HepG2 (cell line): ENCODE measurements around the gene ABT1. TPM values are rescaled to one million over a fixed set of nuclear protein-coding genes. Genes with fewer than 3 reads are reported as not detected.

ENCODE experiments used
- ATF7 ChIP-seq, 2 experiments: fragments of 450-650 bp in 1 of 2; sonication (generic) in 1 of 2; formaldehyde crosslinking in 1 of 2; IDR thresholded peaks; 2 replicates each; pipeline versions ENCODE4 v1.4.0 to v1.6.1; 2016 to 2020; ENCODE audit warnings: antibody characterized with exemption in 1 of 2, mild to moderate bottlenecking in 1 of 2, missing genetic modification reagents in 1 of 2
- FOXM1 ChIP-seq: sonication (generic); formaldehyde crosslinking; IDR thresholded peaks from 2 replicates; pipeline ENCODE4 v1.5.0; 2020; ENCODE audit warnings: missing genetic modification reagents
- HMGA1 ChIP-seq: sonication (generic); formaldehyde crosslinking; conservative IDR thresholded peaks from 2 replicates; pipeline ENCODE4 v1.4.0; 2020; ENCODE audit warnings: missing genetic modification reagents
- IKZF4 ChIP-seq: sonication (generic); formaldehyde crosslinking; IDR thresholded peaks from 2 replicates; pipeline ENCODE4 v1.5.1; 2020; ENCODE audit warnings: borderline replicate concordance, mild to moderate bottlenecking, low read depth, missing genetic modification reagents; ENCODE audit errors: not compliant biosample characterization
- MBNL3 ChIP-seq: fragments of 250-450 bp; sonication (Bioruptor Pico); conservative IDR thresholded peaks from 2 replicates; pipeline ENCODE4 v1.8.0; 2022; ENCODE audit warnings: mild to moderate bottlenecking, inconsistent platforms
- MTA3 ChIP-seq: sonication (generic); formaldehyde crosslinking; IDR thresholded peaks from 2 replicates; pipeline ENCODE4 v1.4.0; 2020; ENCODE audit warnings: missing genetic modification reagents
- NFRKB ChIP-seq: fragments of 450-650 bp; IDR thresholded peaks from 2 replicates; pipeline ENCODE4 v1.6.1; 2017
- NR2F2 ChIP-seq: IDR thresholded peaks from 2 replicates; pipeline ENCODE4 v1.6.1; 2012; ENCODE audit warnings: low read depth, inconsistent platforms, borderline replicate concordance
- NRL ChIP-seq: sonication (generic); formaldehyde crosslinking; IDR thresholded peaks from 2 replicates; pipeline ENCODE4 v1.5.0; 2020; ENCODE audit warnings: missing genetic modification reagents, mild to moderate bottlenecking, moderate library complexity, borderline replicate concordance
- PAWR ChIP-seq: sonication (generic); formaldehyde crosslinking; IDR thresholded peaks from 2 replicates; pipeline ENCODE4 v1.4.0; 2020; ENCODE audit warnings: missing genetic modification reagents, mild to moderate bottlenecking, borderline replicate concordance
- RARG ChIP-seq: sonication (generic); formaldehyde crosslinking; IDR thresholded peaks from 2 replicates; pipeline ENCODE4 v1.4.0; 2020; ENCODE audit warnings: low read depth, mild to moderate bottlenecking, missing genetic modification reagents
- RBFOX2 ChIP-seq: fragments of 200-400 bp; formaldehyde crosslinking; IDR thresholded peaks from 2 replicates; pipeline ENCODE4 v1.6.1; 2017; ENCODE audit warnings: low read depth, mild to moderate bottlenecking, low read length
- REL ChIP-seq: sonication (generic); formaldehyde crosslinking; conservative IDR thresholded peaks from 2 replicates; pipeline ENCODE4 v1.8.0; 2022; ENCODE audit warnings: mild to moderate bottlenecking, missing genetic modification reagents, moderate library complexity
- SNAPC5 ChIP-seq: sonication (generic); formaldehyde crosslinking; IDR thresholded peaks from 2 replicates; pipeline ENCODE4 v1.8.1; 2023; ENCODE audit warnings: mild to moderate bottlenecking, missing genetic modification reagents, borderline replicate concordance
- SP4 ChIP-seq: sonication (generic); formaldehyde crosslinking; IDR thresholded peaks from 2 replicates; pipeline ENCODE4 v1.8.1; 2023; ENCODE audit warnings: mild to moderate bottlenecking, missing genetic modification reagents
- TCF7 ChIP-seq: sonication (generic); IDR thresholded peaks from 2 replicates; pipeline ENCODE4 v1.6.1; 2016; ENCODE audit warnings: antibody characterized with exemption, low read depth
- TEAD3 ChIP-seq: optimal IDR thresholded peaks from 2 replicates; pipeline ENCODE3; 2016; ENCODE audit warnings: borderline replicate concordance
- TOE1 ChIP-seq: sonication (generic); formaldehyde crosslinking; IDR thresholded peaks from 2 replicates; pipeline ENCODE4 v1.4.0; 2020; ENCODE audit warnings: mild to moderate bottlenecking, missing genetic modification reagents
- ZBTB1 ChIP-seq: sonication (generic); formaldehyde crosslinking; IDR thresholded peaks from 2 replicates; pipeline ENCODE4 v1.4.0; 2020; ENCODE audit warnings: missing genetic modification reagents, borderline replicate concordance
- ZBTB8A ChIP-seq: sonication (generic); formaldehyde crosslinking; IDR thresholded peaks from 2 replicates; pipeline ENCODE4 v1.4.0; 2020; ENCODE audit warnings: mild to moderate bottlenecking, low read depth, missing genetic modification reagents, borderline replicate concordance
- ZFYVE20 ChIP-seq: sonication (generic); formaldehyde crosslinking; IDR thresholded peaks from 2 replicates; pipeline ENCODE4 v1.8.0; 2023; ENCODE audit warnings: low read depth, mild to moderate bottlenecking, moderate library complexity, missing genetic modification reagents, borderline replicate concordance
- ZNF205 ChIP-seq: IDR thresholded peaks from 2 replicates; pipeline ENCODE4 v1.6.1; 2018; ENCODE audit warnings: missing biosample characterization, missing genetic modification reagents
- ZNF589 ChIP-seq: sonication (generic); formaldehyde crosslinking; conservative IDR thresholded peaks from 2 replicates; pipeline ENCODE4 v1.8.0; 2022; ENCODE audit warnings: mild to moderate bottlenecking, moderate library complexity, missing genetic modification reagents
- ZNF598 ChIP-seq: sonication (generic); formaldehyde crosslinking; IDR thresholded peaks from 2 replicates; pipeline ENCODE4 v1.5.1; 2020; ENCODE audit warnings: mild to moderate bottlenecking, missing genetic modification reagents, borderline replicate concordance
- ZNF605 ChIP-seq: sonication (generic); formaldehyde crosslinking; IDR thresholded peaks from 2 replicates; pipeline ENCODE4 v1.8.0; 2022; ENCODE audit warnings: mild to moderate bottlenecking, missing genetic modification reagents
- ZNF761 ChIP-seq: sonication (generic); formaldehyde crosslinking; conservative IDR thresholded peaks from 2 replicates; pipeline ENCODE4 v1.4.0; 2020; ENCODE audit warnings: mild to moderate bottlenecking, missing genetic modification reagents
- polyA plus RNA-seq, 8 experiments: library from polyadenylated mRNA; depleted of rRNA in 3 of 8; stranded (reverse) in 7 of 8; unstranded in 1 of 8; fragments of >200 nt; fragmentation: Illumina TruSeq in 4 of 8; extraction: Trizol in 4 of 8; gene quantifications; 2 replicates each; pipeline versions ENCODE4 v1.2.1 to v1.2.3, GENCODE V29; 2011 to 2016; ENCODE audit warnings: low read depth in 4 of 8, missing spikeins in 1 of 8, mixed read lengths in 1 of 8; ENCODE audit not compliant: insufficient read depth in 1 of 8
- total RNA-seq, 5 experiments: library from RNA; depleted of rRNA; stranded (reverse); fragments of >200 nt; fragmentation: Illumina TruSeq; extraction: Trizol; gene quantifications; 2 replicates each; pipeline ENCODE4 v1.2.3, GENCODE V29; 2016; ENCODE audit warnings: low read depth in 1 of 5
- TF ChIP-seq, protein P1 (sequence below): IDR thresholded peaks from 2 replicates; pipeline ENCODE4 v1.4.0; 2020; ENCODE audit warnings: mild to moderate bottlenecking, missing genetic modification reagents
- TF ChIP-seq, protein P2 (sequence below): IDR thresholded peaks from 2 replicates; pipeline ENCODE4 v1.6.1; 2016; ENCODE audit warnings: low read depth, control low read depth

The ABT1 gene
- total and polyA plus RNA-seq, 2 of the 13 experiments (the other 11 are each of a cell fraction or from before 2014, with no cell fraction given) = 38.4 TPM

DNA sequence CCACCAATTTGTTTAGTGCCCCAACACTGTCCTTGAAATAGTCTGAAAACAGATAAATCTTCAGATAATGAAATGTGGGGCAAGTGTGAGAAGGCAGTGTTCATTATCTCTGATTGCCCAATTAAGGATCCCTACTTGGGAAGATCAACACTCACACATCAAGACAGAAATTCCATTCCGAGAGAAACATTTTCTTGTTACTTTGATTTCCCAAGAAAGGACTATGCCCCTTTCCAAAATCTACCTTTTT, 42.4 kb upstream of the ABT1 start (continued):
- no peak for TF ChIP-seq IKZF4 (CRISPR knock-in tag)
- TF ChIP-seq NFRKB = no peak
- no peak for TF ChIP-seq ZBTB1 (CRISPR knock-in tag)
- TF ChIP-seq RARG (CRISPR knock-in tag) = no peak
- TF ChIP-seq REL = no peak
- TF ChIP-seq, protein P1, sequence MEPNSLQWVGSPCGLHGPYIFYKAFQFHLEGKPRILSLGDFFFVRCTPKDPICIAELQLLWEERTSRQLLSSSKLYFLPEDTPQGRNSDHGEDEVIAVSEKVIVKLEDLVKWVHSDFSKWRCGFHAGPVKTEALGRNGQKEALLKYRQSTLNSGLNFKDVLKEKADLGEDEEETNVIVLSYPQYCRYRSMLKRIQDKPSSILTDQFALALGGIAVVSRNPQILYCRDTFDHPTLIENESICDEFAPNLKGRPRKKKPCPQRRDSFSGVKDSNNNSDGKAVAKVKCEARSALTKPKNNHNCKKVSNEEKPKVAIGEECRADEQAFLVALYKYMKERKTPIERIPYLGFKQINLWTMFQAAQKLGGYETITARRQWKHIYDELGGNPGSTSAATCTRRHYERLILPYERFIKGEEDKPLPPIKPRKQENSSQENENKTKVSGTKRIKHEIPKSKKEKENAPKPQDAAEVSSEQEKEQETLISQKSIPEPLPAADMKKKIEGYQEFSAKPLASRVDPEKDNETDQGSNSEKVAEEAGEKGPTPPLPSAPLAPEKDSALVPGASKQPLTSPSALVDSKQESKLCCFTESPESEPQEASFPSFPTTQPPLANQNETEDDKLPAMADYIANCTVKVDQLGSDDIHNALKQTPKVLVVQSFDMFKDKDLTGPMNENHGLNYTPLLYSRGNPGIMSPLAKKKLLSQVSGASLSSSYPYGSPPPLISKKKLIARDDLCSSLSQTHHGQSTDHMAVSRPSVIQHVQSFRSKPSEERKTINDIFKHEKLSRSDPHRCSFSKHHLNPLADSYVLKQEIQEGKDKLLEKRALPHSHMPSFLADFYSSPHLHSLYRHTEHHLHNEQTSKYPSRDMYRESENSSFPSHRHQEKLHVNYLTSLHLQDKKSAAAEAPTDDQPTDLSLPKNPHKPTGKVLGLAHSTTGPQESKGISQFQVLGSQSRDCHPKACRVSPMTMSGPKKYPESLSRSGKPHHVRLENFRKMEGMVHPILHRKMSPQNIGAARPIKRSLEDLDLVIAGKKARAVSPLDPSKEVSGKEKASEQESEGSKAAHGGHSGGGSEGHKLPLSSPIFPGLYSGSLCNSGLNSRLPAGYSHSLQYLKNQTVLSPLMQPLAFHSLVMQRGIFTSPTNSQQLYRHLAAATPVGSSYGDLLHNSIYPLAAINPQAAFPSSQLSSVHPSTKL (CRISPR knock-in tag) = no peak
- 0 out of 2 replicates have a peak, but pooled peaks have one; percentile 8 for TF ChIP-seq PAWR (CRISPR knock-in tag)
- TF ChIP-seq MTA3 = no peak
- TF ChIP-seq, protein P2, sequence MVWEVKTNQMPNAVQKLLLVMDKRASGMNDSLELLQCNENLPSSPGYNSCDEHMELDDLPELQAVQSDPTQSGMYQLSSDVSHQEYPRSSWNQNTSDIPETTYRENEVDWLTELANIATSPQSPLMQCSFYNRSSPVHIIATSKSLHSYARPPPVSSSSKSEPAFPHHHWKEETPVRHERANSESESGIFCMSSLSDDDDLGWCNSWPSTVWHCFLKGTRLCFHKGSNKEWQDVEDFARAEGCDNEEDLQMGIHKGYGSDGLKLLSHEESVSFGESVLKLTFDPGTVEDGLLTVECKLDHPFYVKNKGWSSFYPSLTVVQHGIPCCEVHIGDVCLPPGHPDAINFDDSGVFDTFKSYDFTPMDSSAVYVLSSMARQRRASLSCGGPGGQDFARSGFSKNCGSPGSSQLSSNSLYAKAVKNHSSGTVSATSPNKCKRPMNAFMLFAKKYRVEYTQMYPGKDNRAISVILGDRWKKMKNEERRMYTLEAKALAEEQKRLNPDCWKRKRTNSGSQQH = no peak
- no peak for TF ChIP-seq ZNF589
- TF ChIP-seq ZFYVE20 (CRISPR knock-in tag) = no peak
- TF ChIP-seq ZNF761 (CRISPR knock-in tag) = no peak
- TF ChIP-seq SNAPC5 (CRISPR knock-in tag) = peak; percentile 68; the same call in 1 of the 2 replicates
- TF ChIP-seq NR2F2 = 0 out of 2 replicates have a peak, but pooled peaks have one; percentile 1
- no peak for TF ChIP-seq ATF7 (IDR thresholded peaks at IDR 0.05)
- no peak for TF ChIP-seq ATF7 (CRISPR knock-in tag; IDR thresholded peaks at IDR 0.05)
- TF ChIP-seq RBFOX2 = no peak
- TF ChIP-seq ZNF205 (CRISPR knock-in tag) = no peak
- no peak for TF ChIP-seq TOE1 (CRISPR knock-in tag)
- no peak for TF ChIP-seq HMGA1 (CRISPR knock-in tag)
- no peak for TF ChIP-seq NRL (CRISPR knock-in tag)
- no peak for TF ChIP-seq MBNL3 (CRISPR knock-in tag)
- no peak for TF ChIP-seq SP4 (CRISPR knock-in tag)
- TF ChIP-seq ZBTB8A (CRISPR knock-in tag) = no peak
- TF ChIP-seq ZNF605 (CRISPR knock-in tag) = no peak
- no peak for TF ChIP-seq TEAD3 (CRISPR knock-in tag)
- TF ChIP-seq FOXM1 (CRISPR knock-in tag) = no peak
- TF ChIP-seq ZNF598 (CRISPR knock-in tag) = no peak
- TF ChIP-seq TCF7 = no peak
